GM12873 (cell line): ENCODE results near the gene UBE2C.

ENCODE experiments used
- TF ChIP-seq, protein P1 (sequence below): IDR thresholded peaks from 2 replicates; pipeline ENCODE4 v1.5.1; 2012; ENCODE audit warnings: low read depth, mild to moderate bottlenecking, moderate library complexity, low read length, control low read depth; ENCODE audit not compliant: insufficient read depth; ENCODE audit errors: missing control alignments

The UBE2C gene

DNA sequence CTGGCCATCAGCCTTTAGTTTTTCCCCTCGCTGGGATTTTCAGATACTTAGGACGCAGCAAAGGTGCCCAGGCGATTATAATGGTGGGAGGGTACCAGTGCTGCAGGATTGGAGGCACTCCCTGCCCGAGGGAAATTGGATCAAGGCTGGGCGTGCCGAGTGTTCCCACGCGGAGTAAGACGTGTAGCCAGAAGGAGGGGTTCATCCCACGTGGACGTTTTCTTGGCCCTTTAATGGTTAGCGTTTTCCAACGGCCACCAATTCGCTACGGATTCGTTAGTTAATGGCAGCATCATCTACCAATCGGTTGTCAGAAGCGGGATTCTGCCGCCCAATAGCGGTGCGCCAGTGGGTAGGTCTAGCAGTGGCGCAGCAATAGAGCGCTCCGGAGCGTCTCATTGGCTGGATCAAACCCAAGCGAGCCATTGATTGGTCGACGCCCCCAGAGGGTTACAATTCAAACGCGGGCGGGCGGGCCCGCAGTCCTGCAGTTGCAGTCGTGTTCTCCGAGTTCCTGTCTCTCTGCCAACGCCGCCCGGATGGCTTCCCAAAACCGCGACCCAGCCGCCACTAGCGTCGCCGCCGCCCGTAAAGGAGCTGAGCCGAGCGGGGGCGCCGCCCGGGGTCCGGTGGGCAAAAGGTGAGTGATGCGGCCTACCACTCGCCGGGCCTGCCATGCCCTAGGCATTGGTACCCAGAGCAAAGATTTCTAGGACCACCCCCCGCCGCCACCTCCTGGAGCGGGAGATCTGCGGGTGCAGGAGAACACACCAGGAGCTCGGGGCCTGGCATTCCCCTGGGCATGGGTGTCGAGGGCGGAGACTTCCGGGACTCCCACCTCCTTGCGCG is at the start of gene UBE2C:
Gene UBE2C (plus strand): TSS at position 488 of the 849 bp plus-strand sequence. CDS start 52 bp downstream, at position 540.
- TF ChIP-seq, protein P1, sequence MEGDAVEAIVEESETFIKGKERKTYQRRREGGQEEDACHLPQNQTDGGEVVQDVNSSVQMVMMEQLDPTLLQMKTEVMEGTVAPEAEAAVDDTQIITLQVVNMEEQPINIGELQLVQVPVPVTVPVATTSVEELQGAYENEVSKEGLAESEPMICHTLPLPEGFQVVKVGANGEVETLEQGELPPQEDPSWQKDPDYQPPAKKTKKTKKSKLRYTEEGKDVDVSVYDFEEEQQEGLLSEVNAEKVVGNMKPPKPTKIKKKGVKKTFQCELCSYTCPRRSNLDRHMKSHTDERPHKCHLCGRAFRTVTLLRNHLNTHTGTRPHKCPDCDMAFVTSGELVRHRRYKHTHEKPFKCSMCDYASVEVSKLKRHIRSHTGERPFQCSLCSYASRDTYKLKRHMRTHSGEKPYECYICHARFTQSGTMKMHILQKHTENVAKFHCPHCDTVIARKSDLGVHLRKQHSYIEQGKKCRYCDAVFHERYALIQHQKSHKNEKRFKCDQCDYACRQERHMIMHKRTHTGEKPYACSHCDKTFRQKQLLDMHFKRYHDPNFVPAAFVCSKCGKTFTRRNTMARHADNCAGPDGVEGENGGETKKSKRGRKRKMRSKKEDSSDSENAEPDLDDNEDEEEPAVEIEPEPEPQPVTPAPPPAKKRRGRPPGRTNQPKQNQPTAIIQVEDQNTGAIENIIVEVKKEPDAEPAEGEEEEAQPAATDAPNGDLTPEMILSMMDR: no peak

DNA sequence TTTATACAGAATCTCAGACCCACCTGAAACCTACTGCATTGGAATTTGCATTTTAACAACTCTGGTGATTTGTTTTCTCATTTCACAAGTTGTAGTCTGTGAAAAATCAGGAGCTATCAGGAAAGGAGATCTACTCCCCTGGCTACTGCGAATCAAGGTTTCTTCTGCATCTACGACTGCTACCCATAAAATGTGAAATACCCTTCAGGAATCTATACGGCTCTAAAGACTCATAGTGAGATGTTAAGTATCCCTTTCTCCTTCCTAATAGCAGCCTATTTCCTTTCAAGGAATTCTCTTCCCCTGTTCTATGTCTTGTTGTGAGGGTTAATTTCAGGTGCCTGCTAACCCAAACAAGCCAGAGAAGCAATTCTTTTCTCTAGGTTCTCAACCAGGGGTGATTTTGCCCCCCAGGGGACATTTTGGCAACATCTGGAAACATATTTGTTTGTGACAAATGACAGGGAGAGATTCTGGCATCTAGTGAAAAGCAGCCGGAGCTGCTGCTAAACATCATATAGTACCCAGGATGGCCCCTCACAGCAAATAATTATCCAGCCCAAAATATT is 47.1 kb upstream of the UBE2C start:
- TF ChIP-seq, protein P1: no peak

DNA sequence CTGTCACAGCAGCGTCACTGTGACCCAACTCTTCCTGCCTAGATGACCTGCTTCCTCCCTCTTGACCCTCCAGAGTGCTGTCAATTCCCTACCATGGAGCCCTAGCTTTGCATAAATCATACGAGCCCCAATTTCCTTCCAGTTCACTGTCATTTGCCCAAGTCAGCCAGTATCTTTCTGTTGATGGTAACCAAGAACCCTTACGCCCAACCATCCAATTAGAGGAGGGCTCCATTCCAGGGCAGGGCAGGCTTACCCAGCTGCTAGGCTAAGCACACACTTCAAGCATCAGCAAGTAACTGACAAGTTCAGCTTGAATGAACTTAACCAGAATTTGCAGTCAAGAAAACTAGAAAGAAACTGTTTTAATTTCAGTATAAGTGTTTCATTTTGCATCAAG is 46.5 kb upstream of the UBE2C start:
- TF ChIP-seq, protein P1: no peak

DNA sequence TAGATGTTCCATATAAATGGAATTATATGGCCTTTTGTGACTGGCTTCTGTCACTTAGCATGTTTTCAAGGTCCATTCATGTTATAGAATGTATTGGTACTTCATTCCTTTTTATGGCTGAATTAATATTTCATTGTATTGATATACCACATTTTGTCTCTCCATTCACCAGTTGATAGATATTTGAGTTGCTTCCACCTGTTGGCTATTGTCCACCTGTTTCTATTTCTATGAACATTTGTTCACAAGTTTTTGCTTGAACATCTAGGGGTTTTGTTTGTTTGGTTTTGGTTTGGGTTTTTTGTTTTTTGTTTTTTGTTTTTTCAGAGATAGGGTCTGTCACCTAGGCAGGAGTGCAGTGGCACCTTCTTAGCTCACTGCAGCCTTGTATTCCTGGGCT is 44.0 kb upstream of the UBE2C start:
- TF ChIP-seq, protein P1: no peak

DNA sequence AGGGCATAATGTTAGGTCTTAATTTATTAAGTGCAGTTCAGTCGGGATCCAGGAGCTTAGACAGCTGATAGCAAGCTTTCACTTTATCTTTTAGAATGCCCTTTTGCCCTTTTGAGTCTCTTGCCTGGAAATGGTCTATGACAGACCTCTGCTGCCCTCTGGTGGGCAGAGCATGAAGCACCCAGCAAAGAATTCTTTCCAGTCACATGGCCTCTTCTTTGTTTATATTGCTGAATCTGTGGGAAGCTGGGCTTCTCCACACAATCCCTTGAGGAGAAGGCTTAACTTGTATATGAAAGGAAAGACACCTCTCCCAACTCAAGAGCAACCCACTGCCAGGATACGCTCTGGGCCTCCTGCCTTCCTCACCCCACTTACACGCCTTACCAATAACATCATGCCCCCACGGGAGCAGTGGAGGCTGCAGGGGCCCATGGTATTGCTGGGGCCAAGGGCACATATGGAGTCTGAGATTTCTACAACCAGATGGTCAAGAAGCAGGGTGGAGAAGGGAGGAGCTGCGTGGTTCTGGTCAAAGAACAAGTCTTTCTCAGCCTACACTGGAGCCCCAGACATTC is 41.2 kb upstream of the UBE2C start:
- TF ChIP-seq, protein P1: peak; percentile 88

DNA sequence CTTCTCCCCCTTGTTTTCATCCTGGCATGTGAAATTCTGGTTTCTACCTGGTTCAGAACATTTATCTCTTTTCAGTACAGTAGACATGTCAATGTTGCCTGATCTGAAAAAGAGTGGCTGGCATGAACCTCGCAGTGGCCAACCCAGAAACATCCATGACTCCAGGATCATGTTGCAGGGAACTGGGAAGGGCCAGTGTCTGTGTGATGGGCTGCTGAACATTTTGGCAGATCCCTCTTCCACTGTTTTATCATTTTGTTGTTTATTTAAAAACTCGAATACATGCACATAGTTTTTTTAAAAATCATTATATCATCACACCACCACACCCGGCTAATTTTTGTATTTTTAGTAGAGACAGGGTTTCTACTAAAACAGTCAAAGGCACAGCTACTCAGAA is 39.8 kb upstream of the UBE2C start:
- TF ChIP-seq, protein P1: no peak

DNA sequence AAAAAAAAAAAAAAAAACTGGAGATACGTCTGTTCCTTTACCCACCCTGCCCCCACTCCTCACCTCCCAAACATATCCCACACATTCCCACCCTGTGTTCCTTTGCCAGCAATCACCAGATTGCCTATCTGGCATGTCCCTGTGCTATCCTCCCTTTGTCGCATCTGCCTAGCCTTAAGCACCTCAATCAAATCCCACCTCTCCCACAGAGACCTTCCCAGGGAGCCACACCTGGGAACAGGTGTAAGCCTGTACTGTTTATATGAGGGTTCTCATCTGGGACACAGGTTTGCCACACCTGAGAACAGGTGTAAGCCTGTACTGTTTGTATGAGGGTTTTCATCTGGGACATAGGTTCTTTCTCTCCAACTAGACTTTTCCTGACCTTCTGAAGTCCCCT is 37.5 kb upstream of the UBE2C start:
- TF ChIP-seq, protein P1: no peak
